ENCODE results near the gene LAMA5.

The LAMA5 gene

DNA sequence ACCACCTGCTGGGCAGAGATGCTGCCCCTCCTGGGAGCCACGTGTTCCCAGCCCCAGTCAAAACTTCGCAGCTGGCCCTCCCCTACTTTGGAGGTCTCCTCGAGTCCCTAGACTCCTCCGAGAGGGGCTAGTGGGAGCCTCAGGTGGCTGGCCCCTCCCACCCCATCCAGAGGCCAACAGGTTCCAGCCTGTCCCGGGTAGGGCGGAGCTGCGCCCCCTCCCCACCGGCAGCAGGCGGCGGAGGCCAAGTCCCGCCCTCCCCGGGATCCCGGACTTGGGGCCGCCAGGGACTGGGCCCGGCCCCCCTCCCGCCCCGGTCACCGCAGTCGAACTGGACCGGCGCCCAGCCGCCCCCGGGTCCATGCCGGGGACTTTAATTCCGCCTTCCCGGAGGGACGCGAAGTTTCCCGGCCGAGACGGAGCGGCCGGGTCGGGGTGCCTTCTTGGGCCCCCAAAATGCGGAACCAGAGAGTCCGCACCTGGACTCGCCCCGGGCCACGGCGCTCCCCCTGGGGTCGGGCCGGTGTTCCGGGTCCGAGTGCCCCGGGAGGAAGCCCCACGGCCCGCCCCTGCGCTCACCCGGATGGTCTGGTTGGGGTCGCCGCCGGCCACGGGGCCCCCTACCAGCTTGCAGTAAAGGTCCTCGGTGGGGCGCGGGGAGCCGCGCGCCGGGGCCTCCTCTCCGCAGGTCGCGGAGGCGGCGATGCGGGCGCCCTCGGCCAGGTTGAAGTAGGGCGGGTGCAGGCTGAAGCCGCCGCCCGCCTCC, 559 bp downstream of the LAMA5 start:
- peak overlapping the region; percentile 68 for H3K4me2 ChIP-seq (ENCODE audit: low read length)
- no peak overlapping the region for H3K27ac ChIP-seq (ENCODE audit: low read length)
- no peaks in the 10 kb centered on the region for H3K9me3 ChIP-seq (ENCODE audit: insufficient read depth, low read length)
- H3K9ac ChIP-seq (ENCODE audit: low read length), result peak overlapping the region; percentile 85
- H3K4me1 ChIP-seq (ENCODE audit: low read length), result peaks cover 22% of the 10 kb centered on the region
- no peaks in the 10 kb centered on the region for H3K36me3 ChIP-seq (replicated peaks; ENCODE audit: low read depth, low read length)
- TF ChIP-seq, protein P1, sequence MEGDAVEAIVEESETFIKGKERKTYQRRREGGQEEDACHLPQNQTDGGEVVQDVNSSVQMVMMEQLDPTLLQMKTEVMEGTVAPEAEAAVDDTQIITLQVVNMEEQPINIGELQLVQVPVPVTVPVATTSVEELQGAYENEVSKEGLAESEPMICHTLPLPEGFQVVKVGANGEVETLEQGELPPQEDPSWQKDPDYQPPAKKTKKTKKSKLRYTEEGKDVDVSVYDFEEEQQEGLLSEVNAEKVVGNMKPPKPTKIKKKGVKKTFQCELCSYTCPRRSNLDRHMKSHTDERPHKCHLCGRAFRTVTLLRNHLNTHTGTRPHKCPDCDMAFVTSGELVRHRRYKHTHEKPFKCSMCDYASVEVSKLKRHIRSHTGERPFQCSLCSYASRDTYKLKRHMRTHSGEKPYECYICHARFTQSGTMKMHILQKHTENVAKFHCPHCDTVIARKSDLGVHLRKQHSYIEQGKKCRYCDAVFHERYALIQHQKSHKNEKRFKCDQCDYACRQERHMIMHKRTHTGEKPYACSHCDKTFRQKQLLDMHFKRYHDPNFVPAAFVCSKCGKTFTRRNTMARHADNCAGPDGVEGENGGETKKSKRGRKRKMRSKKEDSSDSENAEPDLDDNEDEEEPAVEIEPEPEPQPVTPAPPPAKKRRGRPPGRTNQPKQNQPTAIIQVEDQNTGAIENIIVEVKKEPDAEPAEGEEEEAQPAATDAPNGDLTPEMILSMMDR (IDR thresholded peaks at IDR 0.05; ENCODE audit: low read depth, low read length), result no peak
- TF ChIP-seq EZH2phosphoT487 (IDR thresholded peaks at IDR 0.05; ENCODE audit: low read depth), result no peak
- H3K27me3 ChIP-seq (ENCODE audit: low read depth, low read length), result peaks cover 25% of the 10 kb centered on the region
- no peaks in the 10 kb centered on the region for H3K79me2 ChIP-seq (ENCODE audit: low read length)
- H3K4me3 ChIP-seq (ENCODE audit: low read length), result peak overlapping the region; percentile 92
- H2AFZ ChIP-seq (ENCODE audit: low read depth, low read length), result no peak overlapping the region
- 0 out of 2 replicates have a peak, but pooled peaks cover 11% of the 10 kb centered on the region for H4K20me1 ChIP-seq (ENCODE audit: insufficient read depth, low read length)

DNA sequence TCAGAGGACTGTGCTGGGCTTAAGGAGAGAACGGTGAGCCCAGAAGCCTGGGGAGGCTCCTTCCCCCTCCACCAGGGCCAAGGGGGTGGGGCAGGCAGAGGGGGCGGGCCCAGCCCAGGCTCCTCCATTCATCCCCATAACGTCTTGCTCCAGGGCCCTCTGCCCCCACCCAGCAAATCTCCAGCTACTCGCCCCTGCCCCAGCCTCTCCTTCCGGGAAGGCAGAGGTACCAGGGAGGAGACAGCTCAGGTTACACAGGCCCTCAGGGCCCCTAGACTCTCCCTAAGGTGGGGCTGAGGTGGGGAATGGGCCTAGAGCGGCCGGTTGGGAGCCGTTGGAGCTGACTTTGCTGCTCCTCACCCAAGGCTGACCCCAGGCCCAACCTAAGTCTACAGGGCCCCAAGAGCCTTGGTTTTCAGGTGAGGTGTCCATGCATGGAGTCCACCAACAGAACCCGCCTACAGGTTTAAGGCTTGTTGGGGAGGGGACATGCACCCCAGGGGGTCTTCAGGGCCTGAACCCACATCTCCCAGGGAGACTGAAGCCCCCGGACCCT, 1.2 kb downstream of the LAMA5 start:
- Histone ChIP-seq H2AFZ (ENCODE audit: low read depth, low read length) (no peak overlapping the region), H3K4me3 (ENCODE audit: low read length) (peak overlapping the region; percentile 92), H4K20me1 (ENCODE audit: insufficient read depth, low read length) (0 out of 2 replicates have a peak, but pooled peaks cover 11% of the 10 kb centered on the region), H3K36me3 (replicated peaks; ENCODE audit: low read depth, low read length) (no peaks in the 10 kb centered on the region), H3K9ac (ENCODE audit: low read length) (peak overlapping the region; percentile 85; the same call in 1 of the 2 replicates), H3K27ac (ENCODE audit: low read length) (no peak overlapping the region), H3K4me1 (ENCODE audit: low read length) (peaks cover 22% of the 10 kb centered on the region), H3K27me3 (ENCODE audit: low read depth, low read length) (peaks cover 25% of the 10 kb centered on the region), H3K79me2 (ENCODE audit: low read length) (no peaks in the 10 kb centered on the region), H3K4me2 (ENCODE audit: low read length) (peak overlapping the region; percentile 68), H3K9me3 (ENCODE audit: insufficient read depth, low read length) (no peaks in the 10 kb centered on the region)
- TF ChIP-seq EZH2phosphoT487 (IDR thresholded peaks at IDR 0.05; ENCODE audit: low read depth), result no peak
- TF ChIP-seq, protein P1 (IDR thresholded peaks at IDR 0.05; ENCODE audit: low read depth, low read length), result no peak

DNA sequence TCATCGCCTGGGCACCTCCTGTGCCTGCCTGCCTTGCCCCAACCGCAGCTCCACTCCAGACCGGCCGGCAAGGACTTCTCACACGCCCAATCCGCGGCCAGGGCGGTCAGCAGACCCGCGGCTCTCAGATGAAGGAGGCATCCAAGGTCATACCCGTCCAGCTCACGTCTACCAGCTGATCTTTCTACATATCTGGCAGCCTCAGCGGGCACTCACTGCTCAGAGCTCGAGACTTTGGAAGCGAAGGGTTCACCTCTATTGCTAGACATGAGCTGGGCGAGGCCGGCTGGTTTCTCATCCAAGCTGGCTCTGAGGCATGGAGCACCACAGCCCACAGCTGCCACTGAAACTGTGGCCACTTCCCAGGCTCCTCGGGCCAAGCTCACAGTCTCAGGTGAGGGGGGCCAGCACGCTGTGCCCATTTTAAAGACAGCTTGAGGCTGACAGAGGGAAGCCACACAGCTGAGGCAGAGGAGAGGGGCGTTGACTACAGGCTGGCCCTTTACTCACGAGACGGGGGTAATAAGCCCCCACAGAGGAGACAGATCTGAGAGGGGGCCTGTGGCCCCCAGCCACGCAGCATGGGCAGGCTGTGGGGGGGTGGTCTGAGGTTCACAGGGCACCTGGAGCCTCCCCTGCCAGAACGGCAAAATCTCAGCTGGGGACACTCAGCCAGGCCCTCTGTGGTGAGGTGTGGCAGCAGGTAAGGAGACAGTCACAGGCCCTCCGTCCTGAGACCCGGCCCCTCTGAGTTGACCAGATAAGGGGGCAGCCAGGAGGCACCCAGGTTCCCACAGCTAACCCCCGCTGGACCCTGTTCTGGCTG, 2.0 kb downstream of the LAMA5 start:
- no peaks in the 10 kb centered on the region for H3K79me2 ChIP-seq (ENCODE audit: low read length)
- H3K4me2 ChIP-seq (ENCODE audit: low read length), result peak overlapping the region; percentile 68
- H3K4me3 ChIP-seq (ENCODE audit: low read length), result peak overlapping the region; percentile 92; the same call in 1 of the 2 replicates
- peaks cover 22% of the 10 kb centered on the region for H3K4me1 ChIP-seq (ENCODE audit: low read length)
- no peak overlapping the region for H3K27ac ChIP-seq (ENCODE audit: low read length)
- no peaks in the 10 kb centered on the region for H3K36me3 ChIP-seq (replicated peaks; ENCODE audit: low read depth, low read length)
- H3K9ac ChIP-seq (ENCODE audit: low read length), result no peak overlapping the region
- H3K27me3 ChIP-seq (ENCODE audit: low read depth, low read length), result peaks cover 23% of the 10 kb centered on the region
- no peaks in the 10 kb centered on the region for H3K9me3 ChIP-seq (ENCODE audit: insufficient read depth, low read length)
- 0 out of 2 replicates have a peak, but pooled peaks cover 11% of the 10 kb centered on the region for H4K20me1 ChIP-seq (ENCODE audit: insufficient read depth, low read length)
- no peak for TF ChIP-seq EZH2phosphoT487 (IDR thresholded peaks at IDR 0.05; ENCODE audit: low read depth)
- TF ChIP-seq, protein P1 (IDR thresholded peaks at IDR 0.05; ENCODE audit: low read depth, low read length), result no peak
- H2AFZ ChIP-seq (ENCODE audit: low read depth, low read length), result no peak overlapping the region

Data from OCI-LY3 (cell line).